Panc1 (cell line): ENCODE measurements around the gene SAMD11. TPM values are rescaled to one million over a fixed set of nuclear protein-coding genes. Genes with fewer than 3 reads are reported as not detected.

ENCODE experiments used
- ATAC-seq: fragments of 200-7000 bp; cut with Tn5 transposase; 2 replicates; pipeline ENCODE4 v1.9.1; 2020; ENCODE audit warnings: mild to moderate bottlenecking, moderate library complexity
- BruUV-seq: library from RNA; stranded (reverse); fragments of 400-500 nt; replicated peaks from 2 replicates; lab custom pipeline; 2021; lab: Mats Ljungman, UMichigan
- CTCF ChIA-PET: fragments of 300-600 bp; sonication (Branson Sonifier 250); formaldehyde crosslinking; loops from one replicate; lab custom pipeline; 2022; ENCODE audit warnings: antibody characterized with exemption; lab: Charles Lee
- POLR2A ChIA-PET: fragments of 300-600 bp; sonication (Branson Sonifier 250); formaldehyde crosslinking; loops from one replicate; lab custom pipeline; 2022; ENCODE audit warnings: antibody characterized with exemption; lab: Charles Lee
- DNase-seq: peaks from one replicate; pipeline ENCODE4 v3.0.0-alpha.2; 2010; ENCODE audit warnings: low read depth, low spot score
- H3K27ac ChIP-seq: 2 replicates; pipeline ENCODE4 v1.5.1; 2011; ENCODE audit warnings: mild to moderate bottlenecking, low read length, inconsistent platforms
- H3K27me3 ChIP-seq: fragments of 200-500 bp; sonication (Bioruptor generic); 2 replicates; pipeline ENCODE4 v1.6.0; 2014; ENCODE audit warnings: low read length, inconsistent platforms; ENCODE audit not compliant: control insufficient read depth, insufficient read depth
- H3K36me3 ChIP-seq: fragments of 200-500 bp; sonication (Bioruptor generic); 2 replicates; pipeline ENCODE4 v1.5.1; 2014; ENCODE audit warnings: inconsistent platforms, mild to moderate bottlenecking, low read length, moderate library complexity; ENCODE audit not compliant: control insufficient read depth, insufficient read depth
- H3K4me1 ChIP-seq: 2 replicates; pipeline ENCODE4 v1.5.1; 2011; ENCODE audit warnings: inconsistent platforms, mild to moderate bottlenecking, low read length, moderate library complexity; ENCODE audit not compliant: control insufficient read depth, insufficient read depth
- H3K4me3 ChIP-seq, 2 experiments: 2 replicates each; pipeline ENCODE4 v1.5.1; 2011 to 2012; ENCODE audit warnings: low read depth in 2 of 2, low read length in 2 of 2, mild to moderate bottlenecking in 2 of 2, inconsistent platforms in 1 of 2, moderate library complexity in 1 of 2
- H3K9me3 ChIP-seq: fragments of 200-500 bp; sonication (Bioruptor generic); 2 replicates; pipeline ENCODE4 v1.5.1; 2014; ENCODE audit warnings: low read depth, mild to moderate bottlenecking, inconsistent platforms, low read length, moderate library complexity; ENCODE audit not compliant: control insufficient read depth, insufficient read depth
- CTCF ChIP-seq: fragments of 450-650 bp; IDR thresholded peaks from 2 replicates; pipeline ENCODE4 v1.5.1; 2017; ENCODE audit warnings: mild to moderate bottlenecking
- POLR2AphosphoS5 ChIP-seq: IDR thresholded peaks from 2 replicates; pipeline ENCODE4 v1.6.1; 2012; ENCODE audit warnings: mild to moderate bottlenecking, low read depth, low read length, moderate library complexity
- REST ChIP-seq, 2 experiments: IDR thresholded peaks; 2 replicates each; pipeline ENCODE4 v1.6.1; 2011 to 2012; ENCODE audit warnings: low read depth in 2 of 2, control low read depth in 1 of 2, low read length in 1 of 2, mild to moderate bottlenecking in 1 of 2, moderate library complexity in 1 of 2; ENCODE audit not compliant: insufficient read depth in 1 of 2
- SIN3A ChIP-seq: IDR thresholded peaks from 2 replicates; pipeline ENCODE4 v1.6.1; 2012; ENCODE audit warnings: low read depth, mild to moderate bottlenecking, low read length, moderate library complexity, borderline replicate concordance; ENCODE audit not compliant: insufficient read depth
- TCF7L2 ChIP-seq: IDR thresholded peaks from 2 replicates; pipeline ENCODE4 v1.6.1; 2011; ENCODE audit warnings: mild to moderate bottlenecking, low read depth, low read length, inconsistent platforms
- in situ Hi-C: cut with HindIII; loops from 2 replicates; pipeline ENCODE4 v1.10.0; 2016; ENCODE audit warnings: low sequenced_read_pairs, low pct_unique_long_range_greater_than_20kb
- intact Hi-C: fragments of 100-400 bp; cut with micrococcal nuclease; formaldehyde crosslinking; loops from one replicate; pipeline ENCODE4 v1.10.0; 2022; ENCODE audit not compliant: unreplicated experiment
- total RNA-seq: library from RNA; stranded (reverse); gene quantifications from one replicate; pipeline ENCODE4 v1.2.1, GENCODE V29; 2021; ENCODE audit not compliant: unreplicated experiment

Gene SAMD11
- total RNA-seq, 1 experiment from 2014 or later = 51.8 TPM

- POLR2A ChIA-PET = no interaction called here
- Histone ChIP-seq H3K36me3 (no peaks in the 10 kb centered on the region), H3K27ac (no peak overlapping the region), H3K9me3 (no peaks in the 10 kb centered on the region), H3K4me3 (no peak overlapping the region), H3K4me1 (peaks cover 4% of the 10 kb centered on the region; the same call in 1 of the 2 replicates), H3K27me3 (no peaks in the 10 kb centered on the region)
- in situ Hi-C loops (no loop called here), intact Hi-C loops (no loop called here)
- TF ChIP-seq TCF7L2 = no peak
- no peak for TF ChIP-seq POLR2AphosphoS5
- TF ChIP-seq CTCF = no peak
- no peak for TF ChIP-seq SIN3A
- no peak for TF ChIP-seq REST (IDR thresholded peaks at IDR 0.05; ENCODE audit: insufficient read depth in 1 of 2, low read depth in 2 of 2, low read length in 1 of 2)
- ATAC-seq (no peak), DNase-seq (no peak)
- CTCF ChIA-PET = no interaction called here
- no TSS peak for BruUV-seq
These were observed 54.5 kb downstream of the SAMD11 start for GRCh38 chr1:978069-978834.

- Histone ChIP-seq H3K27ac (no peak overlapping the region), H3K4me3 (no peak overlapping the region), H3K4me1 (peaks cover 4% of the 10 kb centered on the region; the same call in 1 of the 2 replicates), H3K27me3 (no peaks in the 10 kb centered on the region), H3K9me3 (no peaks in the 10 kb centered on the region), H3K36me3 (no peaks in the 10 kb centered on the region)
- BruUV-seq = no TSS peak
- ChIA-PET CTCF (no interaction called here), POLR2A (no interaction called here)
- TF ChIP-seq POLR2AphosphoS5 = no peak
- intact Hi-C loops (no loop called here), in situ Hi-C loops (no loop called here)
- DNase-seq (no peak), ATAC-seq (no peak)
These were observed 55.4 kb downstream of the SAMD11 start for GRCh38 chr1:978835-979743.

GRCh38 chr1:979744-980072 is 56.0 kb downstream of the SAMD11 start:
- CTCF ChIA-PET = no interaction called here
- no peak for DNase-seq
- Histone ChIP-seq H3K27ac (no peak overlapping the region), H3K36me3 (no peaks in the 10 kb centered on the region), H3K9me3 (no peaks in the 10 kb centered on the region), H3K4me3 (no peak overlapping the region), H3K27me3 (no peaks in the 10 kb centered on the region), H3K4me1 (peaks cover 4% of the 10 kb centered on the region; the same call in 1 of the 2 replicates)
- intact Hi-C loops (no loop called here), in situ Hi-C loops (no loop called here)
- ATAC-seq = no peak
- no TSS peak for BruUV-seq
- TF ChIP-seq REST (IDR thresholded peaks at IDR 0.05; ENCODE audit: insufficient read depth in 1 of 2, low read depth in 2 of 2, low read length in 1 of 2) = no peak
- no peak for TF ChIP-seq CTCF
- TF ChIP-seq POLR2AphosphoS5 = no peak
- TF ChIP-seq TCF7L2 = no peak
- POLR2A ChIA-PET = no interaction called here
